Natural killer cell (primary cell): ENCODE results near the gene UBAC2. TPM values are rescaled to one million over a fixed set of nuclear protein-coding genes. Genes with fewer than 3 reads are reported as not detected.

Experiments used
- ATAC-seq, 3 donors: fragments of 150-1000 bp in 2 of 3; fragments of 200-7000 bp in 1 of 3; cut with Tn5 transposase; 1 replicate in 1 of 3; 2 replicates in 2 of 3; pipeline ENCODE4 v1.10.0; 2021; ENCODE audit warnings: mild to moderate bottlenecking in 2 of 3, moderate library complexity in 2 of 3
- DNase-seq, 2 donors: peaks; one replicate each; pipeline versions ENCODE4 v3.0.0 to v3.0.0-alpha.2; 2013 to 2021; ENCODE audit warnings: mixed read lengths in 1 of 2
- H3K27ac ChIP-seq: one replicate; pipeline ENCODE4 v1.5.1; 2013; ENCODE audit warnings: mild to moderate bottlenecking, low read length
- H3K27me3 ChIP-seq: one replicate; pipeline ENCODE4 v1.6.1; 2013; ENCODE audit warnings: low read length; ENCODE audit not compliant: control insufficient read depth, insufficient read depth
- H3K36me3 ChIP-seq: one replicate; pipeline ENCODE4 v1.6.1; 2013; ENCODE audit warnings: low read length; ENCODE audit not compliant: control insufficient read depth, insufficient read depth
- H3K4me1 ChIP-seq: one replicate; pipeline ENCODE4 v1.6.1; 2013; ENCODE audit warnings: low read length; ENCODE audit not compliant: control insufficient read depth, insufficient read depth
- H3K4me3 ChIP-seq: one replicate; pipeline ENCODE4 v1.5.1; 2013; ENCODE audit warnings: low read length
- H3K9me3 ChIP-seq: one replicate; pipeline ENCODE4 v1.6.1; 2013; ENCODE audit warnings: low read length; ENCODE audit not compliant: control insufficient read depth, insufficient read depth
- H3K27ac Mint-ChIP-seq, 2 donors: one replicate each; pipeline ENCODE4 v1.8.0; 2022; ENCODE audit warnings: mild to moderate bottlenecking in 2 of 2, mixed read lengths in 2 of 2, moderate library complexity in 1 of 2
- H3K27me3 Mint-ChIP-seq, 2 donors: one replicate each; pipeline ENCODE4 v1.8.0; 2022; ENCODE audit warnings: low read depth in 2 of 2, mixed read lengths in 2 of 2
- H3K36me3 Mint-ChIP-seq: one replicate; pipeline ENCODE4 v1.8.0; 2022; ENCODE audit warnings: mixed read lengths
- H3K4me1 Mint-ChIP-seq, 2 donors: one replicate each; pipeline ENCODE4 v1.8.0; 2022; ENCODE audit warnings: mixed read lengths in 2 of 2
- H3K4me3 Mint-ChIP-seq: one replicate; pipeline ENCODE4 v1.8.0; 2022; ENCODE audit warnings: mild to moderate bottlenecking, moderate library complexity, mixed read lengths
- H3K9me3 Mint-ChIP-seq, 2 donors: one replicate each; pipeline ENCODE4 v1.8.0; 2022; ENCODE audit warnings: mixed read lengths in 2 of 2
- WGBS: methylation state at CpG from one replicate; pipeline ENCODE4 v1.1.7; 2013; ENCODE audit warnings: missing lambda C conversion rate; ENCODE audit not compliant: insufficient coverage; 5-methylcytosine and 5-hydroxymethylcytosine counted together
- intact Hi-C: fragments of 100-400 bp; cut with micrococcal nuclease; formaldehyde crosslinking; loops from one replicate; pipeline ENCODE4 v1.14.2; 2022
- total RNA-seq, 4 donors: library from RNA; stranded (reverse); fragments of 120-200 nt in 1 of 4; gene quantifications; one replicate each; pipeline versions ENCODE4 v1.2.3 to v1.2.4, GENCODE V29; 2013 to 2022
- TF ChIP-seq, protein P1 (sequence below): fragments of 200-600 bp; IDR thresholded peaks from one replicate; pipeline ENCODE4 v1.8.0; 2022; ENCODE audit warnings: antibody characterized with exemption

UBAC2 gene
- total RNA-seq, 3 donors from 2014 or later (not counting 1 experiment from before 2014, with no cell fraction given), result 50.6 to 59.1 (median 56.4) TPM

DNA sequence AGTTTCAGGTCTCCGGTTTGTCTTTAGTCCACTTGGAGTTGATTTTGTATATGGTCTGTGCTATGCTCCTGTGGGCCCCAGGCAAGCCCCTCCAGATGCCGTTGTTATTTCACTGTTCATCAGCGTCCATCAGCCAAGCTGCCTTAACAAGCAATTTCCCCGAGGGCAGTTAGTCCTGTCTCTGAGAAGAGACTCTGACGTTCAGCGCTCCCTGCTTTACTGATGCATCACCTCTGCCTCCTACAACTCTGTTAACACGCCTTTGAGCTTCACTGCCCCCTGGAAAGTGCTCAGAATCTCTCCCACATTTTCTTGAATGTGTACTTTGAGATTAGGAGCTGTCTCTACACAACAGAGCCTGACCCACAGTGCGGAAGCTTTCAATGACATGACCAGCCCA lies 41.8 kb upstream of the UBAC2 start:
- H3K4me3 ChIP-seq, result no peak overlapping the region
- TF ChIP-seq, protein P1, sequence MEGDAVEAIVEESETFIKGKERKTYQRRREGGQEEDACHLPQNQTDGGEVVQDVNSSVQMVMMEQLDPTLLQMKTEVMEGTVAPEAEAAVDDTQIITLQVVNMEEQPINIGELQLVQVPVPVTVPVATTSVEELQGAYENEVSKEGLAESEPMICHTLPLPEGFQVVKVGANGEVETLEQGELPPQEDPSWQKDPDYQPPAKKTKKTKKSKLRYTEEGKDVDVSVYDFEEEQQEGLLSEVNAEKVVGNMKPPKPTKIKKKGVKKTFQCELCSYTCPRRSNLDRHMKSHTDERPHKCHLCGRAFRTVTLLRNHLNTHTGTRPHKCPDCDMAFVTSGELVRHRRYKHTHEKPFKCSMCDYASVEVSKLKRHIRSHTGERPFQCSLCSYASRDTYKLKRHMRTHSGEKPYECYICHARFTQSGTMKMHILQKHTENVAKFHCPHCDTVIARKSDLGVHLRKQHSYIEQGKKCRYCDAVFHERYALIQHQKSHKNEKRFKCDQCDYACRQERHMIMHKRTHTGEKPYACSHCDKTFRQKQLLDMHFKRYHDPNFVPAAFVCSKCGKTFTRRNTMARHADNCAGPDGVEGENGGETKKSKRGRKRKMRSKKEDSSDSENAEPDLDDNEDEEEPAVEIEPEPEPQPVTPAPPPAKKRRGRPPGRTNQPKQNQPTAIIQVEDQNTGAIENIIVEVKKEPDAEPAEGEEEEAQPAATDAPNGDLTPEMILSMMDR, result no peak
- H3K27ac ChIP-seq, result no peak overlapping the region
- H3K9me3 Mint-ChIP-seq, result no peaks in the 10 kb centered on the region
- WGBS, result 87% methylated on average over 8 of the region's 8 CpGs
- no peaks in the 10 kb centered on the region for H3K9me3 ChIP-seq
- H3K27ac Mint-ChIP-seq, result no peak overlapping the region
- intact Hi-C loops, result no loop called here
- H3K4me1 Mint-ChIP-seq, result no peaks in the 10 kb centered on the region
- no peaks in the 10 kb centered on the region for H3K4me1 ChIP-seq
- H3K36me3 Mint-ChIP-seq, result no peaks in the 10 kb centered on the region
- no peak overlapping the region for H3K4me3 Mint-ChIP-seq
- DNase-seq (no peak), ATAC-seq (no peak)
- H3K36me3 ChIP-seq, result no peaks in the 10 kb centered on the region
- peaks cover 35 to 40% of the 10 kb centered on the region in 2 donors for H3K27me3 Mint-ChIP-seq
- H3K27me3 ChIP-seq, result peaks cover 5% of the 10 kb centered on the region

DNA sequence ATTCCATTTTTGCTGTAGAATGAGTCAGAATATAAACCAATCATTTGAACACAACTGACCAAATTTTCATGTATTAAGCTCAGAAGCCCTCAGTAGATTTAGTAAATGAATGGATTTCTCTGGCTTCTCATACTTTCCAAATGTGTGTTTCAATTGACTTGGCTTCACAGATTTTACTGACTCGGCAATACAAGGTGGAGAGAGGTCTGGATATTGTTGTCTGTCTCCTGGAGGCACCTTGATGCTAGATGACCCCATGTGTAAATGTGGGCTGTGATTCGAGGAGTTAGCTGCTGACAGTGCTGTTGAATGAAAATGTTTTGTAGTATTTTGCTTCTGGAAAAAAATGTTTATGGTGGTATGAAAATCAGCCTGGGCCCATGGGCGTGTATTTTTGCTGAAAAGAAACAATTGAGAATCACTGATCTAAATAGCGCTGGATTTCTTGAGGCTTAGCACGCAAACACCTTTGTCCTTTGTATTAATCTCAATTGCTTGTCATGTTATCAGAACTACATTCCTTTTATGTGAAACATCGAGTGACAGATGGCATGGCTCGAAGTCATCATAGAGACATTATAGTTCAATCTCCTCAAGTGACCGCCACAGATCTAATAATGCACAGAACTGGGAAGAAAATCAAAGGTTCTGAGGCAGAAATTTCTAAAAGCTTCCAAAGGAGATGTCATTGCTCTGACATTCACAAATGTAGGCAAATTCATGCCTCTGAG lies 41.2 kb upstream of the UBAC2 start:
- no peaks in the 10 kb centered on the region for H3K4me1 Mint-ChIP-seq
- Histone ChIP-seq H3K4me1 (no peaks in the 10 kb centered on the region), H3K27ac (no peak overlapping the region), H3K4me3 (no peak overlapping the region), H3K36me3 (no peaks in the 10 kb centered on the region), H3K27me3 (peaks cover 5% of the 10 kb centered on the region), H3K9me3 (no peaks in the 10 kb centered on the region)
- WGBS, result 93% methylated on average over 8 of the region's 8 CpGs
- no peak overlapping the region for H3K27ac Mint-ChIP-seq
- intact Hi-C loops, result no loop called here
- TF ChIP-seq, protein P1, result no peak
- H3K36me3 Mint-ChIP-seq, result no peaks in the 10 kb centered on the region
- H3K27me3 Mint-ChIP-seq, result peaks cover 36 to 45% of the 10 kb centered on the region in 2 donors
- ATAC-seq (no peak), DNase-seq (no peak)
- H3K9me3 Mint-ChIP-seq, result no peaks in the 10 kb centered on the region
- no peak overlapping the region for H3K4me3 Mint-ChIP-seq

DNA sequence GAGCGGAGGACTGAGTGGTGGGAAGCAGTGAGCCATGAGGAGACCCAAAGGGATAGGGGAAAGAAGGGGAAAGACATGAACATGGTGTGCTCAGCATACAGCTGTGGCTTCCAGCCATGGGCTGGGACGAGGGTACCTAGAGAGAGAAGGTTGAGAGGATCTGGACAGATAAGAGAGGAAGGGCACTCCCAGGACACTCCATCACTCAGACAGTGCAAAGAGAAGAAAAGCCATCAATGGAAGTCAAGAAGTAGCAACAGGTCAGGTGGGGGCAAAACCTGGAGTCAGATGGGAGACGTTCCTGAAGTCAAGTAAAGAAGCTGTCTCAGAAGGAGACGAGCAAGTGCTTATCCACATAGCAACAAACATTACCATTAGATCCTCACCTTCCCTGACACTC lies 40.2 kb upstream of the UBAC2 start:
- H3K27ac Mint-ChIP-seq, result no peak overlapping the region

More for the DNA sequence above, 40.2 kb upstream of the UBAC2 start:
- WGBS, result 86% methylated on average over 4 of the region's 4 CpGs
- Histone ChIP-seq H3K9me3 (no peaks in the 10 kb centered on the region), H3K36me3 (no peaks in the 10 kb centered on the region), H3K4me3 (no peak overlapping the region), H3K27me3 (peaks cover 5% of the 10 kb centered on the region), H3K27ac (no peak overlapping the region), H3K4me1 (no peaks in the 10 kb centered on the region)
- ATAC-seq (no peak), DNase-seq (no peak)
- intact Hi-C loops, result no loop called here
- H3K4me3 Mint-ChIP-seq, result no peak overlapping the region
- TF ChIP-seq, protein P1, result no peak
- no peaks in the 10 kb centered on the region for H3K36me3 Mint-ChIP-seq
- no peaks in the 10 kb centered on the region for H3K4me1 Mint-ChIP-seq
- no peaks in the 10 kb centered on the region for H3K9me3 Mint-ChIP-seq
- peaks cover 34 to 48% of the 10 kb centered on the region in 2 donors for H3K27me3 Mint-ChIP-seq
